MM.1S (cell line): ENCODE results near the gene B4GALT6.

Source experiments
- DNase-seq: peaks from one replicate; pipeline ENCODE4 v3.0.0-alpha.2; 2015
- H2AFZ ChIP-seq: fragments of 300-600 bp; sonication (generic); 2 replicates; pipeline ENCODE4 v1.6.0; 2016; ENCODE audit warnings: antibody characterized with exemption, low read length
- H3F3A ChIP-seq: fragments of 300-600 bp; sonication (generic); 2 replicates; pipeline ENCODE4 v1.6.1; 2016; ENCODE audit warnings: mild to moderate bottlenecking, antibody characterized with exemption, low read length, moderate library complexity, mixed read lengths; ENCODE audit not compliant: insufficient read depth
- H3K27ac ChIP-seq: fragments of 300-600 bp; sonication (generic); 2 replicates; pipeline ENCODE4 v1.5.1; 2016; ENCODE audit warnings: mild to moderate bottlenecking, low read length
- H3K27me3 ChIP-seq: fragments of 300-600 bp; sonication (generic); replicated peaks from 2 replicates; pipeline ENCODE4 v1.6.0; 2016; ENCODE audit warnings: low read length; ENCODE audit not compliant: insufficient read depth
- H3K36me3 ChIP-seq: fragments of 300-600 bp; sonication (generic); replicated peaks from 2 replicates; pipeline ENCODE4 v1.6.1; 2016; ENCODE audit warnings: mild to moderate bottlenecking, low read length, mixed read lengths; ENCODE audit not compliant: insufficient read depth
- H3K4me1 ChIP-seq: fragments of 300-600 bp; sonication (generic); 2 replicates; pipeline ENCODE4 v1.6.1; 2016; ENCODE audit warnings: low read length, mixed read lengths
- H3K4me2 ChIP-seq: fragments of 300-600 bp; sonication (generic); 2 replicates; pipeline ENCODE4 v1.6.0; 2016; ENCODE audit warnings: low read depth, low read length
- H3K4me3 ChIP-seq: fragments of 300-600 bp; sonication (generic); 2 replicates; pipeline ENCODE4 v1.5.1; 2016; ENCODE audit warnings: low read length, mixed read lengths
- H3K79me2 ChIP-seq: fragments of 300-600 bp; sonication (generic); 2 replicates; pipeline ENCODE4 v1.6.1; 2016; ENCODE audit warnings: mixed run types, low read length, mixed read lengths
- H3K9ac ChIP-seq: fragments of 300-600 bp; sonication (generic); 2 replicates; pipeline ENCODE4 v1.6.1; 2016; ENCODE audit warnings: low read length, mixed read lengths
- H3K9me2 ChIP-seq: fragments of 300-600 bp; sonication (generic); replicated peaks from 2 replicates; pipeline ENCODE4 v1.6.1; 2016; ENCODE audit warnings: mild to moderate bottlenecking, low read length, mixed read lengths; ENCODE audit not compliant: insufficient read depth
- H3K9me3 ChIP-seq: fragments of 300-600 bp; sonication (generic); replicated peaks from 2 replicates; pipeline ENCODE4 v1.6.1; 2016; ENCODE audit warnings: mild to moderate bottlenecking, low read length, mixed read lengths; ENCODE audit not compliant: insufficient read depth
- H4K20me1 ChIP-seq: fragments of 300-600 bp; sonication (generic); 2 replicates; pipeline ENCODE4 v1.6.1; 2016; ENCODE audit warnings: mild to moderate bottlenecking, low read length, moderate library complexity, mixed read lengths; ENCODE audit not compliant: insufficient read depth
- CTCF ChIP-seq: fragments of 300-600 bp; sonication (generic); IDR thresholded peaks from 2 replicates; pipeline ENCODE4 v1.5.1; 2016; ENCODE audit warnings: antibody characterized with exemption, low read length, mixed read lengths
- EZH2 ChIP-seq: fragments of 300-600 bp; sonication (generic); optimal IDR thresholded peaks from 2 replicates; pipeline ENCODE3; 2017; ENCODE audit warnings: low read depth, mild to moderate bottlenecking, antibody characterized with exemption, low read length, mixed read lengths
- EZH2phosphoT487 ChIP-seq: fragments of 300-600 bp; sonication (generic); IDR thresholded peaks from 2 replicates; pipeline ENCODE4 v1.6.1; 2018; ENCODE audit warnings: antibody characterized with exemption, low read length

The B4GALT6 gene

DNA sequence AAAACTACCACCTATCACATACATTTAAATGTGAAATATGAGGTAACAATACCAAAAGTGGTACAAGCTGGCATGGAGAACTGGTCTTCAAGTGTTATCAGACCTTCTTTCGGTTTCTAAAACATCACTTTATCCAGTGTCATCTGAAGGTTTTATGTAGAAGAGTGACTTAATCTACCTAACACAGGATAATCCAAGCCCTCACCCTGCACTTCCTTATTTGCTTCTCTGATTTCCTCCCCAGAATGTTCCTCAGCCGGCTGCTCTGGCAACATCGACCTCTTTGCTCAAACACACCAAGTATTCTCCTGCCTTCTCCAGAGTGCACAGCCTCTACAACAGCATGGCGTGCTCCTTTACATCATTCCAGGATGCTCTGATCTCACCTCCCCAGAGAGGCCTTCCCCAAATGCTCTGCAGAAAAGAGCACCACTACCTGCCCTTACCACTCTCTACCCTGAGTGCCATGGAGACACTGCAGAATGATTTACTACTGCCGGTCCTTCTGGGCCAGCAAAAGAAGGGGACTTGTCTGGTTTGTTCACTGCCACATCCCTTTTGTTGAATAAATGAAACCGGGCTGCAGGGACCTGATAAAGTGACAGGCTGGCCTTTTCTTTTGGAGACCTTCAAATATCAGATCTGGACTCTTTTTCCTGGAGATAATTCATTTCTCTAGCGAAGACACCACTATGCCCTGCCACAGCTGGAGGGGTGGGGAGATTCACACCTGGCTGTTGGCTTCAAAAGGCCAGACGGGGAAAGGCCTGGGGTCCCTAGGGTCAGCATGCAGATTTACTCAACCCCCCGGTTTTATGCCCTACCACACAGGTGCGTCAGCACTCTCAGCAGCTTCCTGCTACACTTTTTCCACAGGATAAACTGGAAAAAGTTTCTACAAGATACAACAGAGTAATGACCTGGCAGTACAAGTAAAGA is 50.7 kb downstream of the B4GALT6 start:
- H3K27ac ChIP-seq = no peak overlapping the region
- no peaks in the 10 kb centered on the region for H3K36me3 ChIP-seq
- no peaks in the 10 kb centered on the region for H3K79me2 ChIP-seq
- H3K9me3 ChIP-seq = no peaks in the 10 kb centered on the region
- H3K4me2 ChIP-seq = no peak overlapping the region
- no peaks in the 10 kb centered on the region for H3K27me3 ChIP-seq
- no peak overlapping the region for H3K4me3 ChIP-seq
- H3K9ac ChIP-seq = no peak overlapping the region
- no peak overlapping the region for H2AFZ ChIP-seq
- TF ChIP-seq EZH2 (no peak), CTCF (no peak), EZH2phosphoT487 (no peak)
- DNase-seq = no peak
- no peaks in the 10 kb centered on the region for H3K9me2 ChIP-seq
- H3K4me1 ChIP-seq = no peaks in the 10 kb centered on the region
- H4K20me1 ChIP-seq = no peaks in the 10 kb centered on the region
- no peaks in the 10 kb centered on the region for H3F3A ChIP-seq

DNA sequence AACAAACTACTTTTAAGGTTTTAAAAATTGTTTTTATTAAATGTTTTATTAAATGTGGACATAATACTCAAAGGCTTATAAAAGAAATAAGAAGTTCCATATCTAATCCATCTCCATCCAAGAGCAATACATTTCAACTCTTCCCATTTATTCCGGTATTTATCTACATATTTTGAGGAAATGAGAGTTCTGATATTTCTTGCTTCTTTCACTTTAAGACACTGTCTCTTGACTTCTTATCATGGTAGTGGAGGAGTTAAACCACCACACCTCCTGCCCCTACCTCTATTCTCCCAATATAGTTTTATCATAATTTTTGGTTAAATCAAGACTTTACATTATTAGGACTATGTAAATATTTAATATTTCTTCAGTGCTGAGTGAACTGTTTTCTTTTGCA is 52.0 kb downstream of the B4GALT6 start:
- no peak overlapping the region for H2AFZ ChIP-seq
- H3K4me2 ChIP-seq = no peak overlapping the region
- no peaks in the 10 kb centered on the region for H3K9me2 ChIP-seq
- no peak for TF ChIP-seq EZH2phosphoT487
- no peak for TF ChIP-seq CTCF
- TF ChIP-seq EZH2 = no peak
- no peak overlapping the region for H3K4me3 ChIP-seq
- H3K9me3 ChIP-seq = no peaks in the 10 kb centered on the region
- H3K27ac ChIP-seq = no peak overlapping the region
- H3K36me3 ChIP-seq = no peaks in the 10 kb centered on the region
- H3K9ac ChIP-seq = no peak overlapping the region
- H3K79me2 ChIP-seq = no peaks in the 10 kb centered on the region
- H3F3A ChIP-seq = no peaks in the 10 kb centered on the region
- no peaks in the 10 kb centered on the region for H3K4me1 ChIP-seq
- no peak for DNase-seq
- H3K27me3 ChIP-seq = no peaks in the 10 kb centered on the region
- H4K20me1 ChIP-seq = no peaks in the 10 kb centered on the region

GRCh38 chr18:31631526-31631925 is 52.9 kb downstream of the B4GALT6 start:
- TF ChIP-seq EZH2 (no peak), CTCF (no peak), EZH2phosphoT487 (no peak)
- Histone ChIP-seq H3K4me3 (no peak overlapping the region), H3K79me2 (no peaks in the 10 kb centered on the region), H3K9me2 (no peaks in the 10 kb centered on the region), H3F3A (no peaks in the 10 kb centered on the region), H3K27ac (no peak overlapping the region), H4K20me1 (no peaks in the 10 kb centered on the region), H3K9ac (no peak overlapping the region), H3K27me3 (no peaks in the 10 kb centered on the region), H3K4me1 (no peaks in the 10 kb centered on the region), H2AFZ (no peak overlapping the region), H3K4me2 (no peak overlapping the region), H3K36me3 (no peaks in the 10 kb centered on the region), H3K9me3 (no peaks in the 10 kb centered on the region)
- DNase-seq = no peak
